Measurements from ENCODE around the gene PDGFB. TPM values are rescaled to one million over a fixed set of nuclear protein-coding genes. Genes with fewer than 3 reads are reported as not detected.

The PDGFB gene
- total RNA-seq (2011; cell fraction: chromatin; rRNA removed; ENCODE audit: low replicate concordance), result 4.7 and 16.7 TPM in 2 replicates
- 12.4 and 26.7 TPM in 2 replicates for total RNA-seq (2011; cell fraction: nucleolus; rRNA removed)
- 8.9 and 13.1 TPM in 2 replicates for total RNA-seq (2011; cell fraction: nucleoplasm; rRNA removed)
- total RNA-seq (2014; rRNA removed) (0.69 and 1.1 TPM in 2 replicates), total RNA-seq (2014; rRNA removed; fragmentation: Illumina TruSeq; extraction: Trizol) (0.13 and 0.22 TPM in 2 replicates), total RNA-seq (2015; rRNA removed; fragmentation: Illumina TruSeq; extraction: Trizol) (0.11 TPM in 1 of 2 replicates, not detected in the other), total RNA-seq (2021) (1.2 and 1.4 TPM in 2 replicates), polyA plus RNA-seq (2011; rRNA removed) (3.6 and 4.0 TPM in 2 replicates), polyA plus RNA-seq (2014; fragmentation: Illumina TruSeq; extraction: Trizol) (0.40 and 0.89 TPM in 2 replicates), polyA plus RNA-seq (2014; fragmentation: Nextera tagmentation; extraction: Ambion mirVana) (under 1 TPM; 0.07 to 0.15 TPM), polyA plus RNA-seq (2014; rRNA removed) (0.50 and 0.56 TPM in 2 replicates), polyA minus RNA-seq (2011; rRNA and poly(A)+ RNA removed) (3.8 and 6.7 TPM in 2 replicates), Bru-seq, nascent RNA (percentile 35 among the genes with signal in this experiment), BruChase-seq, experiment 1, labeled RNA remaining after a 2-hour chase (percentile 23 among the genes with signal in this experiment), BruChase-seq, experiment 2, labeled RNA remaining after a 6-hour chase (percentile 26 among the genes with signal in this experiment)
- 4.9 and 8.7 TPM in 2 replicates for polyA plus RNA-seq (2011; cell fraction: cytosol; rRNA removed)
- polyA plus RNA-seq (2011; cell fraction: nucleus; rRNA removed), result 8.4 and 18.7 TPM in 2 replicates
- 0.32 and 1.7 TPM in 2 replicates for polyA plus RNA-seq (2012)
- polyA minus RNA-seq (2011; cell fraction: cytosol; rRNA and poly(A)+ RNA removed), result 7.7 and 8.4 TPM in 2 replicates
- 3.2 and 4.0 TPM in 2 replicates for polyA minus RNA-seq (2011; cell fraction: nucleus; rRNA and poly(A)+ RNA removed)
- long read RNA-seq, experiment 1, partial matches to known transcripts, result 1 of 5 reads
- long read RNA-seq, experiment 1, other reads (novel, unspliced or antisense), result 3 of 5 reads
- long read RNA-seq, experiment 2, partial matches to known transcripts, result 0 of 3 reads
- long read RNA-seq, experiment 2, other reads (novel, unspliced or antisense), result 0 of 3 reads
- long read RNA-seq, experiment 3, result 0 reads

DNA sequence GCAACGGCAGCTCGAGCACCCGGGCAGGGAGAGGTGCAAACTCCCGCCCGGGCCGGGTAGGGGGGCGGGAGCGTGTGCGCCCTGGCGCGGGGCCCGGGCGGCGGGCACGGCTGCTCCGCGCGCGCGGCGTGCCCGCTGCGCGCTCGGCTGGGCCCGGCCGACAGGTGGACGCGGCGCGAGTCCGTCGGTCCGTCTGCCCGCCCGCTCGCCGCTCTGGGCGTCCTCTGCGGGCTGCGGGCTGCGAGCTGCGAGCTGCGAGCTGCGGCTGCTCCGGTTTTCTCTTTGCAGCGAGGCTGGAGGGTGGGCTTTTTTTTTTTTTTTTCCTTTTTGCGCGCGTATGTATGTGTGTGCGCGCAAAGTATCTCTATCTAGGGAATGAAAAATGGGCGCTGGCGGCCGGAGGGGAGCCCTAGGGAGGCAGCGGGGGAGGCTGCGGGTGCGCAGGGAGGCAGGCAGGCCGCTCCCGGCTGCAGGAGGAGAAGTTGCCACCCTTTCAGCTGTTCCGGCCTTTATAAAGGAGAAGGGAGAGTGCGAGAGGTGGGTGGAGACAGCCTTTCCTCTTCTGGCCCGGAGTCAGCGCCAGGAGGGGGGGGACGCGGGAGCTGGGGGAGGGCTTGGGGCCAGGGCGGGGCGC is at the start of gene PDGFB:
TSS of gene PDGFB (minus strand) at position 487 of the 634 bp plus-strand sequence. CDS start 1,019 bp downstream, outside the sequence.
- Histone ChIP-seq H3K9ac (ENCODE audit: insufficient read depth in 1 of 2, low read depth in 2 of 2, low read length in 2 of 2) (peak within 1 kb of the TSS in 1 of 2 experiments; percentile 84; a peak in 2 of 4 replicates), H2AFZ (ENCODE audit: low read depth, low read length) (peak within 1 kb of the TSS; percentile 70)
- TF ChIP-seq, protein P1, sequence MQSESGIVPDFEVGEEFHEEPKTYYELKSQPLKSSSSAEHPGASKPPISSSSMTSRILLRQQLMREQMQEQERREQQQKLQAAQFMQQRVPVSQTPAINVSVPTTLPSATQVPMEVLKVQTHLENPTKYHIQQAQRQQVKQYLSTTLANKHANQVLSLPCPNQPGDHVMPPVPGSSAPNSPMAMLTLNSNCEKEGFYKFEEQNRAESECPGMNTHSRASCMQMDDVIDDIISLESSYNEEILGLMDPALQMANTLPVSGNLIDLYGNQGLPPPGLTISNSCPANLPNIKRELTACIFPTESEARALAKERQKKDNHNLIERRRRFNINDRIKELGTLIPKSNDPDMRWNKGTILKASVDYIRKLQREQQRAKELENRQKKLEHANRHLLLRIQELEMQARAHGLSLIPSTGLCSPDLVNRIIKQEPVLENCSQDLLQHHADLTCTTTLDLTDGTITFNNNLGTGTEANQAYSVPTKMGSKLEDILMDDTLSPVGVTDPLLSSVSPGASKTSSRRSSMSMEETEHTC (IDR thresholded peaks at IDR 0.05), result no peak
- no peak for TF ChIP-seq MIER1 (IDR thresholded peaks at IDR 0.05; ENCODE audit: low read depth)
- TF ChIP-seq ZNF134 (CRISPR knock-in tag; conservative IDR thresholded peaks at IDR 0.05), result no peak
- TF ChIP-seq, protein P2, sequence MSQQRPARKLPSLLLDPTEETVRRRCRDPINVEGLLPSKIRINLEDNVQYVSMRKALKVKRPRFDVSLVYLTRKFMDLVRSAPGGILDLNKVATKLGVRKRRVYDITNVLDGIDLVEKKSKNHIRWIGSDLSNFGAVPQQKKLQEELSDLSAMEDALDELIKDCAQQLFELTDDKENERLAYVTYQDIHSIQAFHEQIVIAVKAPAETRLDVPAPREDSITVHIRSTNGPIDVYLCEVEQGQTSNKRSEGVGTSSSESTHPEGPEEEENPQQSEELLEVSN (IDR thresholded peaks at IDR 0.05; ENCODE audit: borderline replicate concordance in 1 of 2, extremely low read depth in 1 of 2, insufficient read depth in 1 of 2, insufficient read length in 1 of 2, low read depth in 1 of 2, low read length in 1 of 2, poor library complexity in 1 of 2, severe bottlenecking in 1 of 2), result peak in 1 of 2 experiments; percentile 51
- TF ChIP-seq BCOR (IDR thresholded peaks at IDR 0.05), result no peak
- TF ChIP-seq L3MBTL2 (IDR thresholded peaks at IDR 0.05), result no peak
- TF ChIP-seq SMARCA4 (IDR thresholded peaks at IDR 0.05), result no peak
- TF ChIP-seq NRF1 (conservative IDR thresholded peaks at IDR 0.05 in 1 of 2, IDR thresholded peaks at IDR 0.05 in 1 of 2), result peak; percentile 40 to 52; a peak in 3 of 4 replicates
- 0 out of 2 replicates have a peak, but pooled peaks have one; percentile 9 for TF ChIP-seq ZNF384 (IDR thresholded peaks at IDR 0.05; ENCODE audit: low read depth, low read length)
- no peak for TF ChIP-seq DNMT1 (IDR thresholded peaks at IDR 0.05)
- TF ChIP-seq, protein P3, sequence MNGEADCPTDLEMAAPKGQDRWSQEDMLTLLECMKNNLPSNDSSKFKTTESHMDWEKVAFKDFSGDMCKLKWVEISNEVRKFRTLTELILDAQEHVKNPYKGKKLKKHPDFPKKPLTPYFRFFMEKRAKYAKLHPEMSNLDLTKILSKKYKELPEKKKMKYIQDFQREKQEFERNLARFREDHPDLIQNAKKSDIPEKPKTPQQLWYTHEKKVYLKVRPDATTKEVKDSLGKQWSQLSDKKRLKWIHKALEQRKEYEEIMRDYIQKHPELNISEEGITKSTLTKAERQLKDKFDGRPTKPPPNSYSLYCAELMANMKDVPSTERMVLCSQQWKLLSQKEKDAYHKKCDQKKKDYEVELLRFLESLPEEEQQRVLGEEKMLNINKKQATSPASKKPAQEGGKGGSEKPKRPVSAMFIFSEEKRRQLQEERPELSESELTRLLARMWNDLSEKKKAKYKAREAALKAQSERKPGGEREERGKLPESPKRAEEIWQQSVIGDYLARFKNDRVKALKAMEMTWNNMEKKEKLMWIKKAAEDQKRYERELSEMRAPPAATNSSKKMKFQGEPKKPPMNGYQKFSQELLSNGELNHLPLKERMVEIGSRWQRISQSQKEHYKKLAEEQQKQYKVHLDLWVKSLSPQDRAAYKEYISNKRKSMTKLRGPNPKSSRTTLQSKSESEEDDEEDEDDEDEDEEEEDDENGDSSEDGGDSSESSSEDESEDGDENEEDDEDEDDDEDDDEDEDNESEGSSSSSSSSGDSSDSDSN (IDR thresholded peaks at IDR 0.05; ENCODE audit: borderline replicate concordance in 1 of 2, low read depth in 2 of 2, low read length in 2 of 2), result peak in 1 of 2 experiments; percentile 45; a peak in 1 of 4 replicates
- TF ChIP-seq, protein P4, sequence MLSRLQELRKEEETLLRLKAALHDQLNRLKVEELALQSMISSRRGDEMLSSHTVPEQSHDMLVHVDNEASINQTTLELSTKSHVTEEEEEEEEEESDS (CRISPR knock-in tag; IDR thresholded peaks at IDR 0.05), result no peak

More for the DNA sequence above, at the start of gene PDGFB:
- Histone ChIP-seq H3K4me2 (ENCODE audit: insufficient read depth, low read length) (peak within 1 kb of the TSS; percentile 63), H3K4me1 (replicated peaks in 1 of 2; ENCODE audit: control insufficient read depth in 2 of 2, insufficient read depth in 2 of 2, low read length in 2 of 2) (peaks cover 22 to 57% of the 10 kb centered on the region in 2 experiments; a peak in 4 of 5 replicates), H4K20me1 (replicated peaks; ENCODE audit: control insufficient read depth, insufficient read depth, low read length) (no peaks in the 10 kb centered on the region), H3K27me3 (ENCODE audit: control insufficient read depth in 2 of 2, insufficient read depth in 2 of 2, low read length in 2 of 2) (peaks cover 0 to 4% of the 10 kb centered on the region in 2 experiments; a peak in 2 of 5 replicates), H3K36me3 (ENCODE audit: control insufficient read depth, insufficient read depth, low read length) (no peaks in the 10 kb centered on the region), H3K4me3 (peak within 1 kb of the TSS; percentile 31), H3K27ac (ENCODE audit: extremely low read depth, low read depth, low read length) (no peak within 1 kb of the TSS; the same call in 2 of the 3 replicates), H3K79me2 (ENCODE audit: control insufficient read depth, insufficient read depth, low read length) (no peaks in the 10 kb centered on the region; the same call in 2 of the 3 replicates), H3K9me3 (replicated peaks; ENCODE audit: control insufficient read depth, insufficient read depth, low read depth, low read length) (no peaks in the 10 kb centered on the region), H3K9me1 (ENCODE audit: control insufficient read depth, insufficient read depth, low read length) (no peaks in the 10 kb centered on the region)
- ChIA-PET CTCF (ENCODE audit: low intra/inter-chr PET ratio) (no interaction called here), POLR2A (interaction anchor here (0.7 kb wide), 1 partner anchor 11 kb away, joined by 3 read pairs; no protein-coding TSS in a partner anchor)
- 0% methylated on average over 1 of the region's 68 CpGs for WGBS (ENCODE audit: insufficient coverage, low coverage, missing lambda C conversion rate)
- DNase-seq (ENCODE audit: extremely low read depth in 1 of 4, low spot score in 3 of 4), result peak in 3 of 4 experiments; percentile 42 to 52 (median 47)
- ATAC-seq, result peak; percentile 16; the same call in 1 of the 3 replicates
- intact Hi-C loops (cut with micrococcal nuclease), result loop anchor here (10.0 kb wide), 1 partner anchor 60 kb away; no protein-coding TSS in a partner anchor
- no TSS peak for BruUV-seq (replicated peaks)
- no peak for FAIRE-seq
- in situ Hi-C loops (cut with MboI), result no loop called here

Data from K562 (cell line).